SHP77 (cell line): ENCODE results near the gene LCE5A.

Experiments
- DNase-seq, 2 experiments: peaks; one replicate each; lab custom pipeline; 2025; lab: John Stamatoyannopoulos, UW

Gene LCE5A

GRCh38 chr1:152510503-152510902 lies at the start of gene LCE5A:
Gene LCE5A, plus strand, starts transcription at chr1:152510803. Its CDS starts 732 bp downstream, at chr1:152511535.
- DNase-seq, result no peak

- DNase-seq, result peak; percentile 75 to 92
Measured at GRCh38 chr1:152461544-152461943, 49.1 kb upstream of the LCE5A start.

GRCh38 chr1:152462636-152463035 lies 48.0 kb upstream of the LCE5A start:
- DNase-seq, result no peak

- no peak for DNase-seq
Measured at GRCh38 chr1:152466217-152466616, 44.4 kb upstream of the LCE5A start.

- no peak for DNase-seq
Measured at GRCh38 chr1:152473887-152474537, 36.6 kb upstream of the LCE5A start.

- peak; percentile 80 to 82 for DNase-seq
Measured at GRCh38 chr1:152479792-152480595, 30.6 kb upstream of the LCE5A start.

- no peak for DNase-seq
Measured at GRCh38 chr1:152481869-152482664, 28.5 kb upstream of the LCE5A start.

GRCh38 chr1:152486400-152487006 lies 24.1 kb upstream of the LCE5A start:
- peak in 1 of 2 experiments; percentile 4 for DNase-seq

GRCh38 chr1:152487871-152488270 lies 22.7 kb upstream of the LCE5A start:
- no peak for DNase-seq

GRCh38 chr1:152491537-152491936 lies 19.1 kb upstream of the LCE5A start:
- DNase-seq, result peak in 1 of 2 experiments; percentile 10

GRCh38 chr1:152495066-152495675 lies 15.4 kb upstream of the LCE5A start:
- peak; percentile 31 to 48 for DNase-seq

GRCh38 chr1:152497273-152497672 lies 13.3 kb upstream of the LCE5A start:
- DNase-seq, result peak in 1 of 2 experiments; percentile 8

GRCh38 chr1:152501704-152502103 lies 8.9 kb upstream of the LCE5A start:
- DNase-seq, result no peak

GRCh38 chr1:152502496-152503180 lies 8.0 kb upstream of the LCE5A start:
- no peak for DNase-seq

- DNase-seq, result no peak
Measured at GRCh38 chr1:152505083-152505482, 5.5 kb upstream of the LCE5A start.

GRCh38 chr1:152506899-152507498 lies 3.6 kb upstream of the LCE5A start:
- no peak for DNase-seq

GRCh38 chr1:152511596-152511995 lies 993 bp downstream of the LCE5A start:
- DNase-seq, result no peak

- no peak for DNase-seq
Measured at GRCh38 chr1:152513081-152513480, 2.5 kb downstream of the LCE5A start.

GRCh38 chr1:152514715-152515433 lies 4.3 kb downstream of the LCE5A start:
- DNase-seq, result no peak

GRCh38 chr1:152515434-152515783 lies 4.8 kb downstream of the LCE5A start:
- DNase-seq, result no peak
